ENCODE results near the gene SYNGR3. TPM values are rescaled to one million over a fixed set of nuclear protein-coding genes. Genes with fewer than 3 reads are reported as not detected.

SYNGR3 gene
- total RNA-seq, 1 donor from 2014 or later = 6.0 TPM

GRCh38 chr16:1993731-1994131, 4.0 kb downstream of the SYNGR3 start:
- peaks cover 25% of the 10 kb centered on the region for H3K27me3 ChIP-seq (ENCODE audit: insufficient read depth, low read length)
- peaks cover 16% of the 10 kb centered on the region for H3K4me1 ChIP-seq (ENCODE audit: insufficient read depth, low read length)
- Mint-ChIP-seq H3K4me1 (ENCODE audit: low read depth, unreplicated experiment) (peaks cover 2% of the 10 kb centered on the region), H3K27me3 (ENCODE audit: low read depth, unreplicated experiment) (peaks cover 14% of the 10 kb centered on the region), H3K4me3 (ENCODE audit: unreplicated experiment) (no peak overlapping the region), H3K9me3 (ENCODE audit: unreplicated experiment) (no peaks in the 10 kb centered on the region), H3K36me3 (ENCODE audit: low read depth, unreplicated experiment) (peaks cover 8% of the 10 kb centered on the region), H3K27ac (ENCODE audit: unreplicated experiment) (no peak overlapping the region)
- H3K27ac ChIP-seq (ENCODE audit: low read depth, low read length) = no peak overlapping the region
- TF ChIP-seq EZH2 (IDR thresholded peaks at IDR 0.05; ENCODE audit: insufficient read depth, low read length) = no peak
- no peak for TF ChIP-seq CTCF (IDR thresholded peaks at IDR 0.05; ENCODE audit: insufficient read depth, low read depth, low read length)
- FAIRE-seq (no peak), DNase-seq (ENCODE audit: low read depth) (no peak)
- H3K4me3 ChIP-seq (ENCODE audit: insufficient read depth, low read depth, low read length) = no peak overlapping the region
- no peak overlapping the region for H2AFZ ChIP-seq (ENCODE audit: low read depth, low read length)
- peaks cover 16% of the 10 kb centered on the region for H4K20me1 ChIP-seq (ENCODE audit: insufficient read depth, low read length)
- no peak overlapping the region for H3K9ac ChIP-seq (ENCODE audit: low read length)
- no peak overlapping the region for H3K4me2 ChIP-seq (ENCODE audit: low read length)
- no peaks in the 10 kb centered on the region for H3K79me2 ChIP-seq (ENCODE audit: insufficient read depth, low read length)
- peaks cover 6% of the 10 kb centered on the region for H3K36me3 ChIP-seq (ENCODE audit: insufficient read depth, low read length)
- peaks cover 3% of the 10 kb centered on the region for H3K9me3 ChIP-seq (ENCODE audit: insufficient read depth, low read depth, low read length)

GRCh38 chr16:1997494-1998359, 8.0 kb downstream of the SYNGR3 start:
- no peak overlapping the region for H3K4me2 ChIP-seq (ENCODE audit: low read length)
- H3K27me3 Mint-ChIP-seq (ENCODE audit: low read depth, unreplicated experiment) = no peaks in the 10 kb centered on the region
- H3K36me3 Mint-ChIP-seq (ENCODE audit: low read depth, unreplicated experiment) = peaks cover 11% of the 10 kb centered on the region
- no peak overlapping the region for H3K4me3 ChIP-seq (ENCODE audit: insufficient read depth, low read depth, low read length)
- no peak overlapping the region for H3K9ac ChIP-seq (ENCODE audit: low read length)
- H4K20me1 ChIP-seq (ENCODE audit: insufficient read depth, low read length) = peaks cover 35% of the 10 kb centered on the region
- peaks cover 3% of the 10 kb centered on the region for H3K4me1 ChIP-seq (ENCODE audit: insufficient read depth, low read length)
- FAIRE-seq (peak; percentile 89), DNase-seq (ENCODE audit: low read depth) (no peak)
- TF ChIP-seq CTCF (IDR thresholded peaks at IDR 0.05; ENCODE audit: insufficient read depth, low read depth, low read length) (no peak), EZH2 (IDR thresholded peaks at IDR 0.05; ENCODE audit: insufficient read depth, low read length) (no peak)
- H3K27ac ChIP-seq (ENCODE audit: low read depth, low read length) = no peak overlapping the region
- no peak overlapping the region for H3K27ac Mint-ChIP-seq (ENCODE audit: unreplicated experiment)
- H3K79me2 ChIP-seq (ENCODE audit: insufficient read depth, low read length) = peaks cover 17% of the 10 kb centered on the region
- H3K4me1 Mint-ChIP-seq (ENCODE audit: low read depth, unreplicated experiment) = peaks cover 2% of the 10 kb centered on the region
- no peak overlapping the region for H3K4me3 Mint-ChIP-seq (ENCODE audit: unreplicated experiment)
- H3K27me3 ChIP-seq (ENCODE audit: insufficient read depth, low read length) = no peaks in the 10 kb centered on the region
- no peak overlapping the region for H2AFZ ChIP-seq (ENCODE audit: low read depth, low read length)
- H3K9me3 Mint-ChIP-seq (ENCODE audit: unreplicated experiment) = no peaks in the 10 kb centered on the region
- H3K36me3 ChIP-seq (ENCODE audit: insufficient read depth, low read length) = peaks cover 8% of the 10 kb centered on the region
- H3K9me3 ChIP-seq (ENCODE audit: insufficient read depth, low read depth, low read length) = no peaks in the 10 kb centered on the region

- Mint-ChIP-seq H3K27ac (ENCODE audit: unreplicated experiment) (no peak overlapping the region), H3K9me3 (ENCODE audit: unreplicated experiment) (no peaks in the 10 kb centered on the region), H3K4me1 (ENCODE audit: low read depth, unreplicated experiment) (peaks cover 2% of the 10 kb centered on the region), H3K36me3 (ENCODE audit: low read depth, unreplicated experiment) (peaks cover 11% of the 10 kb centered on the region), H3K4me3 (ENCODE audit: unreplicated experiment) (no peak overlapping the region), H3K27me3 (ENCODE audit: low read depth, unreplicated experiment) (no peaks in the 10 kb centered on the region)
- no peak for DNase-seq (ENCODE audit: low read depth)
- Histone ChIP-seq H3K27me3 (ENCODE audit: insufficient read depth, low read length) (no peaks in the 10 kb centered on the region), H3K9me3 (ENCODE audit: insufficient read depth, low read depth, low read length) (no peaks in the 10 kb centered on the region), H3K9ac (ENCODE audit: low read length) (no peak overlapping the region), H4K20me1 (ENCODE audit: insufficient read depth, low read length) (peaks cover 42% of the 10 kb centered on the region), H3K4me3 (ENCODE audit: insufficient read depth, low read depth, low read length) (no peak overlapping the region), H3K79me2 (ENCODE audit: insufficient read depth, low read length) (peaks cover 24% of the 10 kb centered on the region), H3K36me3 (ENCODE audit: insufficient read depth, low read length) (peaks cover 8% of the 10 kb centered on the region), H2AFZ (ENCODE audit: low read depth, low read length) (no peak overlapping the region), H3K27ac (ENCODE audit: low read depth, low read length) (no peak overlapping the region), H3K4me1 (ENCODE audit: insufficient read depth, low read length) (peaks cover 3% of the 10 kb centered on the region), H3K4me2 (ENCODE audit: low read length) (no peak overlapping the region)
- FAIRE-seq = no peak
- TF ChIP-seq CTCF (IDR thresholded peaks at IDR 0.05; ENCODE audit: insufficient read depth, low read depth, low read length) (no peak), EZH2 (IDR thresholded peaks at IDR 0.05; ENCODE audit: insufficient read depth, low read length) (no peak)
These were observed 8.6 kb downstream of the SYNGR3 start for GRCh38 chr16:1998360-1998835.
